H9 (cell line): ENCODE data around the gene EIF3C. TPM values are rescaled to one million over a fixed set of nuclear protein-coding genes. Genes with fewer than 3 reads are reported as not detected.
"Not testable (repeated sequence)": the region's sequence is repeated elsewhere in the genome, so short reads cannot be mapped to it uniquely, and the experiment has no call there.

ENCODE experiments used
- DNase-seq: peaks from one replicate; pipeline ENCODE4 v3.0.0-alpha.2; 2017
- H2AFZ ChIP-seq: one replicate; pipeline ENCODE4 v1.6.1; 2013; ENCODE audit warnings: mild to moderate bottlenecking, low read length, control low read depth, moderate library complexity
- H2AK5ac ChIP-seq: 2 replicates; pipeline ENCODE4 v1.6.1; 2013; ENCODE audit warnings: low read length, control low read depth, mixed read lengths; ENCODE audit not compliant: insufficient read length
- H2BK120ac ChIP-seq: one replicate; pipeline ENCODE4 v1.6.1; 2013; ENCODE audit warnings: low read depth, mild to moderate bottlenecking, low read length, control low read depth, inconsistent platforms; ENCODE audit not compliant: poor library complexity, severe bottlenecking
- H2BK12ac ChIP-seq: 2 replicates; pipeline ENCODE4 v1.6.1; 2013; ENCODE audit warnings: low read length, control low read depth, mixed read lengths, low read depth; ENCODE audit not compliant: insufficient read length
- H2BK15ac ChIP-seq: 2 replicates; pipeline ENCODE4 v1.6.1; 2013; ENCODE audit warnings: low read depth, low read length, control low read depth
- H2BK20ac ChIP-seq: one replicate; pipeline ENCODE4 v1.6.1; 2013; ENCODE audit warnings: low read depth, mild to moderate bottlenecking, low read length, control low read depth, inconsistent platforms; ENCODE audit not compliant: poor library complexity, severe bottlenecking
- H2BK5ac ChIP-seq: 2 replicates; pipeline ENCODE4 v1.6.1; 2013; ENCODE audit warnings: low read length, control low read depth, mixed read lengths; ENCODE audit not compliant: insufficient read length
- H3K14ac ChIP-seq: 2 replicates; pipeline ENCODE4 v1.6.1; 2013; ENCODE audit warnings: low read length, control low read depth; ENCODE audit not compliant: insufficient read depth
- H3K18ac ChIP-seq: 2 replicates; pipeline ENCODE4 v1.6.1; 2013; ENCODE audit warnings: low read depth, mild to moderate bottlenecking, mixed read lengths, low read length, control low read depth; ENCODE audit not compliant: insufficient read length
- H3K23ac ChIP-seq: 2 replicates; pipeline ENCODE4 v1.6.1; 2013; ENCODE audit warnings: low read length, control low read depth, mixed read lengths, low read depth; ENCODE audit not compliant: insufficient read length
- H3K23me2 ChIP-seq: 2 replicates; pipeline ENCODE4 v1.6.1; 2013; ENCODE audit warnings: low read depth, mild to moderate bottlenecking, mixed read lengths, low read length, control low read depth; ENCODE audit not compliant: insufficient read length, poor library complexity, severe bottlenecking
- H3K27ac ChIP-seq: 2 replicates; pipeline ENCODE4 v1.5.1; 2013; ENCODE audit warnings: low read length, control low read depth, mixed read lengths, low read depth; ENCODE audit not compliant: insufficient read length
- H3K27me3 ChIP-seq: 2 replicates; pipeline ENCODE4 v1.6.1; 2013; ENCODE audit warnings: low read length, control low read depth, inconsistent platforms; ENCODE audit not compliant: insufficient read depth
- H3K4ac ChIP-seq: 2 replicates; pipeline ENCODE4 v1.6.1; 2013; ENCODE audit warnings: low read depth, mild to moderate bottlenecking, control low read depth, inconsistent platforms, low read length, moderate library complexity
- H3K4me1 ChIP-seq: 2 replicates; pipeline ENCODE4 v1.6.1; 2013; ENCODE audit warnings: low read length, control low read depth, inconsistent platforms; ENCODE audit not compliant: insufficient read depth
- H3K4me2 ChIP-seq: 2 replicates; pipeline ENCODE4 v1.6.1; 2013; ENCODE audit warnings: low read length, control low read depth, mixed read lengths; ENCODE audit not compliant: insufficient read length, insufficient read depth
- H3K56ac ChIP-seq: 2 replicates; pipeline ENCODE4 v1.6.1; 2013; ENCODE audit warnings: low read depth, mild to moderate bottlenecking, mixed read lengths, low read length, control low read depth; ENCODE audit not compliant: insufficient read length
- H3K79me1 ChIP-seq: 2 replicates; pipeline ENCODE4 v1.6.1; 2013; ENCODE audit warnings: low read depth, mild to moderate bottlenecking, moderate library complexity, low read length, control low read depth, inconsistent platforms; ENCODE audit not compliant: insufficient read depth, poor library complexity, severe bottlenecking
- H3K79me2 ChIP-seq: 2 replicates; pipeline ENCODE4 v1.6.1; 2013; ENCODE audit warnings: low read length, control low read depth, inconsistent platforms; ENCODE audit not compliant: insufficient read depth
- H3K9ac ChIP-seq: 2 replicates; pipeline ENCODE4 v1.6.1; 2013; ENCODE audit warnings: low read length, control low read depth, mixed read lengths; ENCODE audit not compliant: insufficient read length; ENCODE audit errors: extremely low read depth
- H3K9me3 ChIP-seq: one replicate; pipeline ENCODE4 v1.6.1; 2013; ENCODE audit warnings: low read depth, low read length, inconsistent platforms; ENCODE audit not compliant: control insufficient read depth
- H3T11ph ChIP-seq: one replicate; pipeline ENCODE4 v1.6.1; 2013; ENCODE audit warnings: mild to moderate bottlenecking, low read length, control low read depth, inconsistent platforms
- H4K20me1 ChIP-seq: one replicate; pipeline ENCODE4 v1.6.1; 2013; ENCODE audit not compliant: control insufficient read depth, insufficient read length, insufficient read depth
- H4K5ac ChIP-seq: 2 replicates; pipeline ENCODE4 v1.6.1; 2013; ENCODE audit warnings: low read depth, mild to moderate bottlenecking, mixed read lengths, low read length, control low read depth; ENCODE audit not compliant: insufficient read length
- H4K8ac ChIP-seq: replicated peaks from 2 replicates; pipeline ENCODE4 v1.6.1; 2013; ENCODE audit warnings: low read length, control low read depth, mixed read lengths, low read depth; ENCODE audit not compliant: insufficient read length
- H4K91ac ChIP-seq: 2 replicates; pipeline ENCODE4 v1.6.1; 2013; ENCODE audit warnings: low read depth, mild to moderate bottlenecking, moderate library complexity, mixed read lengths, low read length, control low read depth; ENCODE audit not compliant: insufficient read length
- H3K27ac Mint-ChIP-seq, 3 experiments: 2 replicates in 2 of 3; 3 replicates in 1 of 3; pipeline ENCODE4 v1.8.0; 2020 to 2021; ENCODE audit warnings: mixed read lengths in 3 of 3, mild to moderate bottlenecking in 1 of 3, moderate library complexity in 1 of 3
- H3K27me3 Mint-ChIP-seq: 2 replicates; pipeline ENCODE4 v1.8.0; 2021; ENCODE audit warnings: low read depth, mild to moderate bottlenecking, moderate library complexity, mixed read lengths
- H3K36me3 Mint-ChIP-seq, 3 experiments: 2 replicates in 2 of 3; 3 replicates in 1 of 3; pipeline ENCODE4 v1.8.0; 2020 to 2021; ENCODE audit warnings: low read depth in 3 of 3, mixed read lengths in 3 of 3; ENCODE audit not compliant: insufficient read depth in 1 of 3
- H3K4me1 Mint-ChIP-seq, 2 experiments: 2 replicates each; pipeline ENCODE4 v1.8.0; 2020; ENCODE audit warnings: mixed read lengths in 2 of 2
- H3K4me3 Mint-ChIP-seq, 2 experiments: 2 replicates in 1 of 2; 3 replicates in 1 of 2; pipeline ENCODE4 v1.8.0; 2020 to 2021; ENCODE audit warnings: mild to moderate bottlenecking in 2 of 2, mixed read lengths in 2 of 2, moderate library complexity in 1 of 2
- H3K9me3 Mint-ChIP-seq, 2 experiments: 2 replicates in 1 of 2; 3 replicates in 1 of 2; pipeline ENCODE4 v1.8.0; 2020; ENCODE audit warnings: mild to moderate bottlenecking in 2 of 2, mixed read lengths in 2 of 2, moderate library complexity in 1 of 2
- WGBS: extraction: QIAGEN DNeasy Blood & Tissue Kit; methylation state at CpG from one replicate; pipeline ENCODE4 v1.1.7; 2013; ENCODE audit warnings: missing lambda C conversion rate, low lambda C conversion rate, mixed read lengths; ENCODE audit not compliant: insufficient read length; ENCODE audit errors: extremely low coverage; 5-methylcytosine and 5-hydroxymethylcytosine counted together
- total RNA-seq: library from RNA; stranded (reverse); gene quantifications from 2 replicates; pipeline ENCODE4 v1.2.1, GENCODE V29; 2021

Gene EIF3C
- total RNA-seq, 1 experiment from 2014 or later: 990 TPM

DNA sequence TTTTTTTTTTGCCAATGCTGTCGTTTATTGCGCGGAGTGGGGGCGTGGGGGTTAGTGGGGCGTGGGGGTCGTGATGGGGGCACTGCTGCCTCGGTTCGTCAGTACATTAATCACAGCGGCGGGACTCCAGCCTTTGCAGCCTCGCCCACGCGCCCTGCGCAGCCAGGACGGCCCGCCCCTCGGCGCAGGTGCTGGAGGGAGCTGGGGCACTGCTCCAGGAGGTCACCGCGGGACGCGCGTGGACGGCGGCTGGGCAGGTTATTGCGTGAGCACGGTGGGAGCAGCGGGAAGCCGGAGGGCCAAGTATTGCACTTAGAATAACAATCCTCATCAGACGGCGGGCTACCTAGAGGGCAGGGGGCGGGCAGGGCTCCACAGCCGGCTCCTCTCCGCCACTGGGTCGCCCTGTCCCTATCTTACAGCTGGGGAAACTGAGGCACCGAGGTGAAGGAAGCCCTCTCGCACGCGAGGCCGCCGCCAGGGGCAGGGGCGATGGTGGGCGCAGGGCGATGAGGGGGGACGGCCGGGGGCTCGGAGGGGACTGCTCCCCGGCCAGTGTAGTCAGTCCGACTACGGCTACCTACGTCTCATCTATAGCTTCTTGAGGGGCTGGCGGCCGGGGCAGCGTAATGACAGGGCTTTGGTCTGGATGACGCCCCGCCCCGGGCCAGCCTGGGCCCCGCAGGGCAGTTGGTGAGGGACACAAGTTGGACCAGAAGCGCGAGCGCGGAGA, 35.5 kb downstream of the EIF3C start:
- H3K4me2 ChIP-seq, H2AFZ ChIP-seq, H3K56ac ChIP-seq, H3K4ac ChIP-seq, H3K4me1 Mint-ChIP-seq, H4K5ac ChIP-seq, H3K36me3 Mint-ChIP-seq, H3K4me1 ChIP-seq, H4K20me1 ChIP-seq, H2AK5ac ChIP-seq, H3K9me3 Mint-ChIP-seq, H2BK5ac ChIP-seq, H3K27me3 ChIP-seq, H3K79me2 ChIP-seq, H3K23me2 ChIP-seq, H3K9ac ChIP-seq, H3K4me3 Mint-ChIP-seq, H3K14ac ChIP-seq, H2BK20ac ChIP-seq, H3K79me1 ChIP-seq, H3K9me3 ChIP-seq, H3K23ac ChIP-seq, H3K27me3 Mint-ChIP-seq, H2BK12ac ChIP-seq, H3K27ac Mint-ChIP-seq, H2BK120ac ChIP-seq, H3K18ac ChIP-seq, H3T11ph ChIP-seq, H4K91ac ChIP-seq, H3K27ac ChIP-seq, H2BK15ac ChIP-seq, H4K8ac ChIP-seq: not testable (repeated sequence)
- DNase-seq: peak; percentile 20
- WGBS: no CpG with 5 or more reads among the region's 62 CpGs
